HG03108 (cell line): ENCODE measurements around the gene DENND5B.
"Not testable (repeated sequence)": the region's sequence is repeated elsewhere in the genome, so short reads cannot be mapped to it uniquely, and the experiment has no call there.

ENCODE experiments used
- ATAC-seq: cut with Tn5 transposase; IDR thresholded peaks from one replicate; pipeline ENCODE4 v1.9.1; 2021; ENCODE audit warnings: moderate library complexity; ENCODE audit not compliant: unreplicated experiment

The DENND5B gene

GRCh38 chr12:31560516-31560915 is 30.4 kb downstream of the DENND5B start:
- ATAC-seq = no peak

- no peak for ATAC-seq
These were observed 32.4 kb downstream of the DENND5B start for GRCh38 chr12:31558521-31558920.

GRCh38 chr12:31557707-31558106 is 33.2 kb downstream of the DENND5B start:
- no peak for ATAC-seq

GRCh38 chr12:31555466-31555865 is 35.5 kb downstream of the DENND5B start:
- ATAC-seq = not testable (repeated sequence)

GRCh38 chr12:31550590-31550989 is 40.3 kb downstream of the DENND5B start:
- not testable (repeated sequence) for ATAC-seq

- no peak for ATAC-seq
These were observed 54.3 kb downstream of the DENND5B start for GRCh38 chr12:31536672-31537071.

DNA sequence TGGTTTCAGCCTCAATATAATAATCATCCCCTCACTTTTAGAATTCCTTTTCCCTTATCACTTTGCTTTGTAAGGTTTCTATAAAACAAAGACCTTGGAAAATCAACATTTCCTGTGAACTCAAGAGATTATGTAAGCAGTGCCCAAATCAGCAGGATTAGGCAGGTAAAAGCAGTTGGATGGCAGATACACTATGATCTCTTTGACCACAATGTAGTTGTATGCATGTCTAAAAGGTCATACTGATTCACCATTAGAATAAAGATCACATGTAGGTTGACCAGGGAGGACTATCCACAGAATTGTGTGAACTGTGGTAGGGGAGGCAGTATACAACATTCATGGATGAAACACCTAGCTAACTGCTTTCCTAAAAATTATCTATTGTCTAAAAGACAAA is 57.5 kb downstream of the DENND5B start:
- ATAC-seq = no peak

DNA sequence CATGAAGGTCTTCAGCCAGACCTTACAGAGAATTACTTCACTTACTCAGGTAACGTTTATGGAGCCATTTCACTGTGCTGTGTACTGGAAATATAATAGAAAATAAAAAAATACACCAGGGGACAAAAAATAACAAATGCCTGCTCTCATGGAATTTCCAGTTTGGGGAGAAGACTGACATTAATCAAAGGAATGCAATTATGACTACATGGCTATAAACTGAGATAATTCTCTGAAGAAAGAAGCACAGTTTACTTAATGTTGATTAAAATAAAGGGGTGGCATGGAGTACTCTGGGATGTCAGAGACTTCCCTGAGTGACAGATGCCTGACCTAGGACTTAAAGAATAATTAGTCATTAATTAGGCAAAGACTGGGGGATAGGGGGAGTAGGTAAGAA is 59.0 kb downstream of the DENND5B start:
- no peak for ATAC-seq

DNA sequence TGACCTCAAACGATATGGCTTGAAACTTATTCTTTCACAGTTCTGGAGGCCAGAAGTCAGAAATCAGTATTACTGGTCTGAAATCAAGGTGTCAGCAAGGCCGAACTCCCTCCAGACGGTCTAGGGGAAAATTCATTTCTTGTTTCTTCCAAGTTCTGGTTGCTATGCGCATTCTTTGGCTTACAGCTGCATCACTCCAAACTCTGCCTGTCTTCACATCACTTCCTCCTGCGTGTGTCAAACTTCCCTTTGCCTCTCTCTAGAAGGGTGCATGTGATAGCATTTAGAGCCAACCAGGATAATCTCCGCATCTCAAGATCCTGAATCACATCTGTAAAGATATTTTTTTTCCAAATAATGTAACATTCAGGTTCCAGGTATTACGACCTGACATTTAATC is 62.8 kb downstream of the DENND5B start:
- ATAC-seq = no peak

GRCh38 chr12:31527083-31527482 is 63.9 kb downstream of the DENND5B start:
- ATAC-seq = no peak

- no peak for ATAC-seq
These were observed 64.8 kb downstream of the DENND5B start for GRCh38 chr12:31526158-31526546.

DNA sequence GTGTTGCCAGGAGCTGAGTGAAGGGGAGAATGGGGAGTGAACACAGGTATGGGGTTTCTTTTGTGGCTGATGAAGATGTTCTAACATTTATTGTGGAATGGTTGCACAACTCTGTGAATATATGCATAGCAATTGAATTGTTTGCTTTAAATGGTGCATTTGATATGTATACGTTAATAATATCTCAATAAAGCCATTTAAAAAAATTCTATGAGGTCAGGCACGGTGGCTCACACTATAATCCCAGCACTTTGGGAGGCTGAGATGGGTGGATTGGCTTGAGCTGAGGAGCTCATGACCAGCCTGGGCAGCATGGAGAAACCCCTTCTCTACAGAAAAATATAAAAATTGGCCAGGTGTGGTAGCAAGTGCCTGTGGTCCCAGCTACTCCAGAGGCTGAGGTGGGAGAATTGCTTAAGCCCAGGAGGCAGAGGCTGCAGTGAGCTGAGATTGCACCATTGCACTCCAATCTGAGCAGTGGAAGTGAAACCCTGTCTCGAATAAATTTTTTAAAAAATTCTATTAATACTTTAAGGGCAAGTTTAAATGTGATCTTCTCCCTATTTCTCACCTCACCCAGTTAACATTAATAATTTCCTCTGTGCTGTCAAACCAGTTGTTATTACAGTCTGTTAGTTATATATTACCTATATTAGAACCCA is 65.3 kb downstream of the DENND5B start:
- ATAC-seq = no peak

DNA sequence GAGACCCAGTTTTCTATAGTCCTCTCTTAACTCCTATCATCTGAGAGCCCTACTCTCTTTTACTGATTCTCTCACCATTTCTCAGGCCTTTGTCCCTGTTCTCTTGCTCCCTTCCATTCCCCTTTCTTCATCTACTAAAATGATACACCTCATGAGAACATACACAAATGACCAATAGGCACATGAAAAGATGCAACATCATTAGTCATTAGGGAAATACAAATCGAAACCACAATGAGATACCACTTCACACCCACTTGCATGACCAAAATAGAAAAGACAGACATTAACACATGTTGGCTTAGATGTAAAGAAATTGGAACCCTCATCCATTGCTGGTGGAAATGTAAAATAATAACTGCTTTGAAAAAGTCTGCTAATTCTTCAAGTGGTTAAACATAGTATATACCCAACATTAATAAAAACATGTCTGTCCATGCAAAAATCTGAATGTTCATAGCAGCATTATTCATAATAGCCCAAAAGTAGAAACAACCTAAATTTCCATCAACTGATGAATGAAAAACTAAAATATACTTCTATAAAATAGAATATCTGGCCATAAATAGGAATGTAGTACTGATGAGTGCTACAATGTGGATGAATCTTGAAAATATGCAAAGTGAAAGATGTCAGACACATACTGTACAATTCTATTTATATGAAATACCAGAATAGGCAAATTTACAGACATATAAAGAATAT is 66.0 kb downstream of the DENND5B start:
- peak; percentile 77 for ATAC-seq

GRCh38 chr12:31523306-31523705 is 67.6 kb downstream of the DENND5B start:
- no peak for ATAC-seq

- no peak for ATAC-seq
These were observed 68.3 kb downstream of the DENND5B start for GRCh38 chr12:31522607-31523006.

DNA sequence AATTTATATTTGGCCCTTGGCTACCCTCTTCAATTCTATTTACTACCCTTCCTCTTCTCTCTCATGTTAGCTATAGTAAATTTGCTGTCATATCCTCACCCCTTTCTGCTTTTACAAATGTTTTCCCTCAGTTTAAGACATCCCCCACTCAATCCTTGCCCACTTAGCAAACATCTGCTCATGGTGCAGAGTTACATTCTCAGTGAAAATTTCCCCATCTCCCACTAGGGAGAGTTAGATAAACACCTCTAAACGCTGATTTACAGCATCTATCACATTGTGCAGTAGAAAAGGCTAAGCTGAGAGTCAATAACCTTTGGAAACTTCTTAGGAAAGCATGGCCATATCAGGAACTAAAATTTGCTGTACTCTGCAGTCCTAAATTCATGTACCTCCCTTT is 69.0 kb downstream of the DENND5B start:
- no peak for ATAC-seq

DNA sequence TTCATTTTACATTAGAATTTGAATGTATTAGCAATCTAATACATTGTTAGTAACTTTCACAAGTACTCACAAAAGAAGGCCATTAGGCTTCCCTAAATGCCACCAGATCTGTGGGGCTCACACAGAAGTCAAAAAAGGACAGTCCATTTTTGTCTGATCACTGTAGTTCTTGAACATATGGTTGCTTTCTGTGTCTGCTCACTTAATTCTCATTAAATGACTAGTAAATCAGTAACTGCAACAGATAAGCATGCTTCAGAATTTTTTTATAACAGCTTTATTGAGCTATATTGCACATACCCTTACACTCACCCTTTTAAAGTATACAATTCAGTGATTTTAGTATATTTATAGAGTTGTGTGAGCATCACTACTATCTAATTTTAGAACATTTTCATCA is 71.4 kb downstream of the DENND5B start:
- no peak for ATAC-seq

DNA sequence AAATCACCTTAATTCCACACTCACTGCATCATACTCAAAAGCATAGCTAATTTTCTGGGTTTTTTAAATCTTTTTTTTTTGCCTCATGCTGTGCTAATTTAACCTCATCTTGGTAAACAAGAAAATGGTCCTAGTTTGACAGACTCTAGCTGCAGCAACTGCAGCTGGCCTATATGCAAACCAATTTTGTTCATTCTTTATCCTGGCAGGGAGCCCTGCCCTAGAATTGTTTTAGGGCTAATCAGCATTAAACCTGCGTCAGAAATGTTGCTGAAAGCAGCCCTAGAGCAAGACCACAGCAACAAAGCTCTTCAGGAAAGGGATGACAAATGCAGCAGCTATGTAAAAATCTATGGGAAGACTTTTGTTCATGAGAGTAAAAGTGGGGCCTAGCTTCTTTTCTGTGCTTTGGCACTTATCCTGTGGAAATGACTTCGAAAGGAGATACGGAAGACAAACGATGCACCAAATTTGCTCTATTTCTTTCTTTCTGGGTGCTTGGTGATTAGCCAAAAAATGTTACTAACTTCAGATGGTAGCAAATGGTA is 72.2 kb downstream of the DENND5B start:
- ATAC-seq = no peak

DNA sequence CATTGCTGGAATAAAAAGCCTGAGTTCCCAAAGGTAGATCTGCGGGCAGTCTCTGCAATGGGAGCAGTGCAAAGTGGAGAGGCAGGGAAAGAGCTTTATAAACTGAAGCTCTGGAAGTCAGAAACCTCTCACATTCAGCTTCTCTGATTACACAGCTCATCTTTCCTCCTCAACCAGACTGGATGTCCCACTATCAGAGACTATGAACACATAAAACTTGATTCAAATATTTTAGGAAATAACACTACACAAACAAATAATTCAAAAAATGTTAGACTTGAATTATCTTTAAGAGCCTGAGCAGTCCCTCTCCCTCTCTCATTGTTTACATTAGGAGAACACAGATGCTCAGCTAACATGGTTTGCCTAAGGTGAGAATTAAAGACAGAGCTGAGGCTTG is 72.9 kb downstream of the DENND5B start:
- no peak for ATAC-seq

DNA sequence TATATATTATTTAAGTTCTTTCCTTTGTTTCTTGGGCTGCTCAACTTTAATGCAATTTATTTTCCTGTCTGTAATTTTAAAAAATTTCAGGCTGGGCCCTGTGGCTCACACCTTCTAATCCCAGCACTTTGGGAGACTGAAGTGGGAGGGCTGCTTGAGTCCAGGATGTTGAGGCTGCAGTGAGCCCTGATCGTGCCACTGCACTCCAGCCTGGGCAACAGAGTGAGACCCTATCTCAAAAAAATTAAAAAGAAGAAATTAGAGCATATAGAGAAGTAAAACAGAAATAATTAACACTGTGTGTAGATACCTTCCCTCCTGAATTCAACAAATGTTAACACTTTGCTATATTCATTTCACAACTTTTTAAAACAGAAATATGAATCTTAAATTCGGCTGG is 74.2 kb downstream of the DENND5B start:
- no peak for ATAC-seq

GRCh38 chr12:31514912-31515311 is 76.0 kb downstream of the DENND5B start:
- ATAC-seq = no peak

- no peak for ATAC-seq
These were observed 80.9 kb downstream of the DENND5B start for GRCh38 chr12:31510034-31510433.
